Right lung (tissue), 5 donors: ENCODE data around the gene SGO1. TPM values are rescaled to one million over a fixed set of nuclear protein-coding genes. Genes with fewer than 3 reads are reported as not detected.

ENCODE experiments used
- polyA plus RNA-seq, 5 donors: library from polyadenylated mRNA; unstranded; fragments of 120-200 nt; gene quantifications; one replicate each; pipeline versions ENCODE4 v1.2.1 to v1.2.3, GENCODE V29; 2013; ENCODE audit warnings: inconsistent platforms in 1 of 5, low replicate concordance in 1 of 5; ENCODE audit not compliant: insufficient read length in 5 of 5, insufficient read depth in 1 of 5

The SGO1 gene
- polyA plus RNA-seq, 5 donors, result 4.9 to 16.9 (median 10.2) TPM

Other genes with a start within 250 kb of the SGO1 start
- 10 to 100 TPM; 56.3 to 75.4 (median 70.3) TPM for gene RAB5A, start 239.1 kb downstream of the SGO1 start, polyA plus RNA-seq
- 1 to 10 TPM in 1 of 5 donors, under 1 TPM in 4; 0.66 to 1.3 (median 0.70) TPM for gene PP2D1, start 173.9 kb downstream of the SGO1 start, polyA plus RNA-seq
- gene KAT2B, start 145.8 kb downstream of the SGO1 start, polyA plus RNA-seq, result 10 to 100 TPM; 29.3 to 48.7 (median 40.9) TPM